Occipital lobe (tissue), 2 donors: ENCODE results near the gene NCK2. TPM values are rescaled to one million over a fixed set of nuclear protein-coding genes. Genes with fewer than 3 reads are reported as not detected.

ENCODE experiments used
- DNase-seq: peaks from one replicate; lab custom pipeline; 2025; lab: John Stamatoyannopoulos, UW
- total RNA-seq: library from RNA; depleted of rRNA; stranded (reverse); fragments of >200 nt; gene quantifications from one replicate; pipeline ENCODE4 v1.2.3, GENCODE V29; 2014

The NCK2 gene
- total RNA-seq, 1 donor from 2014 or later = 86.1 TPM

- DNase-seq = no peak
These were observed 9.8 kb upstream of the NCK2 start for GRCh38 chr2:105734762-105735538.

GRCh38 chr2:105736145-105736544 lies 8.6 kb upstream of the NCK2 start:
- no peak for DNase-seq

- no peak for DNase-seq
These were observed 6.6 kb upstream of the NCK2 start for GRCh38 chr2:105737980-105738657.

GRCh38 chr2:105738658-105739241 lies 6.0 kb upstream of the NCK2 start:
- DNase-seq = no peak

- no peak for DNase-seq
These were observed 5.3 kb upstream of the NCK2 start for GRCh38 chr2:105739426-105739825.

GRCh38 chr2:105739944-105740530 lies 4.7 kb upstream of the NCK2 start:
- DNase-seq = no peak

GRCh38 chr2:105741174-105741573 lies 3.5 kb upstream of the NCK2 start:
- DNase-seq = no peak

GRCh38 chr2:105741617-105742016 lies 3.1 kb upstream of the NCK2 start:
- DNase-seq = no peak

GRCh38 chr2:105744091-105744908 lies 412 bp upstream of the NCK2 start:
- no peak for DNase-seq

- DNase-seq = peak; percentile 20
These were observed 1.7 kb downstream of the NCK2 start for GRCh38 chr2:105746177-105747080.

- DNase-seq = no peak
These were observed 2.7 kb downstream of the NCK2 start for GRCh38 chr2:105747254-105747894.

GRCh38 chr2:105747991-105748390 lies 3.3 kb downstream of the NCK2 start:
- DNase-seq = no peak

- DNase-seq = no peak
These were observed 3.9 kb downstream of the NCK2 start for GRCh38 chr2:105748566-105748965.

GRCh38 chr2:105749583-105750400 lies 5.1 kb downstream of the NCK2 start:
- DNase-seq = peak; percentile 29

- no peak for DNase-seq
These were observed 6.0 kb downstream of the NCK2 start for GRCh38 chr2:105750735-105751134.

GRCh38 chr2:105751272-105751671 lies 6.6 kb downstream of the NCK2 start:
- DNase-seq = no peak

GRCh38 chr2:105752691-105753358 lies 8.1 kb downstream of the NCK2 start:
- no peak for DNase-seq

GRCh38 chr2:105753380-105753779 lies 8.7 kb downstream of the NCK2 start:
- no peak for DNase-seq
